NCI-H1417 treated with DMSO at 0.1 percent for 48 hours (cell line): ENCODE results near the gene RTRAF.

Source experiments
- DNase-seq: peaks from one replicate; lab custom pipeline; 2025; lab: John Stamatoyannopoulos, UW

The RTRAF gene

GRCh38 chr14:51989293-51990234 is at the start of gene RTRAF:
Gene RTRAF, plus strand, starts transcription at chr14:51989546. Its CDS starts 94 bp downstream, at chr14:51989640.
- DNase-seq = peak; percentile 86

GRCh38 chr14:51939755-51940301 is 49.5 kb upstream of the RTRAF start:
- DNase-seq = no peak

GRCh38 chr14:51942971-51943370 is 46.4 kb upstream of the RTRAF start:
- no peak for DNase-seq

- DNase-seq = no peak
Observed at GRCh38 chr14:51950007-51950406, 39.3 kb upstream of the RTRAF start.

- DNase-seq = no peak
Observed at GRCh38 chr14:51951656-51952055, 37.7 kb upstream of the RTRAF start.

GRCh38 chr14:51954031-51954430 is 35.3 kb upstream of the RTRAF start:
- peak; percentile 89 for DNase-seq

- no peak for DNase-seq
Observed at GRCh38 chr14:51954657-51955056, 34.7 kb upstream of the RTRAF start.

GRCh38 chr14:51957950-51958349 is 31.4 kb upstream of the RTRAF start:
- no peak for DNase-seq

GRCh38 chr14:51959928-51960327 is 29.4 kb upstream of the RTRAF start:
- DNase-seq = no peak

- DNase-seq = no peak
Observed at GRCh38 chr14:51960866-51961265, 28.5 kb upstream of the RTRAF start.

- no peak for DNase-seq
Observed at GRCh38 chr14:51962711-51963110, 26.6 kb upstream of the RTRAF start.

- no peak for DNase-seq
Observed at GRCh38 chr14:51963286-51963685, 26.1 kb upstream of the RTRAF start.

- DNase-seq = no peak
Observed at GRCh38 chr14:51967521-51967920, 21.8 kb upstream of the RTRAF start.

GRCh38 chr14:51969852-51970540 is 19.4 kb upstream of the RTRAF start:
- no peak for DNase-seq

GRCh38 chr14:51972566-51972965 is 16.8 kb upstream of the RTRAF start:
- DNase-seq = no peak

- no peak for DNase-seq
Observed at GRCh38 chr14:51977075-51977474, 12.3 kb upstream of the RTRAF start.

GRCh38 chr14:51978681-51979085 is 10.7 kb upstream of the RTRAF start:
- DNase-seq = no peak

GRCh38 chr14:51979088-51979709 is 10.1 kb upstream of the RTRAF start:
- DNase-seq = peak; percentile 47

GRCh38 chr14:51981218-51981854 is 8.0 kb upstream of the RTRAF start:
- no peak for DNase-seq

GRCh38 chr14:51988221-51988620 is 1.1 kb upstream of the RTRAF start:
- DNase-seq = no peak

- DNase-seq = no peak
Observed at GRCh38 chr14:51990488-51990887, 1.1 kb downstream of the RTRAF start.
